Left forelimb (tissue), 1 donor: ENCODE measurements around the gene SLC27A5.
A peak's percentile ranks its signal among the peaks of the same experiment; 100 is the strongest.
"Not testable (repeated sequence)": the region's sequence is repeated elsewhere in the genome, so short reads cannot be mapped to it uniquely, and the experiment has no call there.

ENCODE experiments used
- DNase-seq: peaks from one replicate; pipeline ENCODE4 v3.0.0-alpha.2; 2018; ENCODE audit warnings: low spot score

Gene SLC27A5

GRCh38 chr19:58522709-58523108 lies 10.9 kb upstream of the SLC27A5 start:
- no peak for DNase-seq

GRCh38 chr19:58521651-58522050 lies 9.9 kb upstream of the SLC27A5 start:
- no peak for DNase-seq

GRCh38 chr19:58520257-58520599 lies 8.4 kb upstream of the SLC27A5 start:
- no peak for DNase-seq

GRCh38 chr19:58519355-58520256 lies 7.8 kb upstream of the SLC27A5 start, which contains the start of gene ZBTB45:
Gene ZBTB45, minus strand, starts transcription at chr19:58519810. Its CDS starts 2,137 bp downstream, at chr19:58517673.
- peak; percentile 95 for DNase-seq

- no peak for DNase-seq
These were observed 7.2 kb upstream of the SLC27A5 start for GRCh38 chr19:58519087-58519354.

- no peak for DNase-seq
These were observed 6.7 kb upstream of the SLC27A5 start for GRCh38 chr19:58518256-58519086.

- no peak for DNase-seq
These were observed 5.4 kb upstream of the SLC27A5 start for GRCh38 chr19:58516964-58517833.

GRCh38 chr19:58516246-58516836 lies 4.5 kb upstream of the SLC27A5 start:
- no peak for DNase-seq

- no peak for DNase-seq
These were observed 3.5 kb upstream of the SLC27A5 start for GRCh38 chr19:58515259-58515658.

- no peak for DNase-seq
These were observed 2.8 kb upstream of the SLC27A5 start for GRCh38 chr19:58514564-58515022.

GRCh38 chr19:58513694-58514563 lies 2.1 kb upstream of the SLC27A5 start:
- peak; percentile 88 for DNase-seq

- DNase-seq = no peak
These were observed 1.5 kb upstream of the SLC27A5 start for GRCh38 chr19:58513213-58513693.

- no peak for DNase-seq
These were observed 1.5 kb downstream of the SLC27A5 start for GRCh38 chr19:58510084-58510862.

GRCh38 chr19:58509731-58510083 lies 2.1 kb downstream of the SLC27A5 start:
- no peak for DNase-seq

GRCh38 chr19:58507602-58508223 lies 4.1 kb downstream of the SLC27A5 start:
- DNase-seq = not testable (repeated sequence)

GRCh38 chr19:58500242-58500641 lies 11.6 kb downstream of the SLC27A5 start:
- no peak for DNase-seq

GRCh38 chr19:58499021-58499927 lies 12.5 kb downstream of the SLC27A5 start:
- peak; percentile 97 for DNase-seq

- DNase-seq = no peak
These were observed 13.3 kb downstream of the SLC27A5 start for GRCh38 chr19:58498316-58499020.
